HFF-Myc (cell line): ENCODE measurements around the gene CCNDBP1.

ENCODE experiments used
- DNase-seq: peaks from one replicate; pipeline ENCODE4 v3.0.0-alpha.2; 2011; ENCODE audit warnings: low read depth; ENCODE audit errors: extremely low read depth
- H3K4me3 ChIP-seq: replicated peaks from 2 replicates; pipeline ENCODE4 v1.5.1; 2011; ENCODE audit warnings: low read depth, mild to moderate bottlenecking, control low read depth, low read length
- TF ChIP-seq, protein P1 (sequence below): IDR thresholded peaks from 2 replicates; pipeline ENCODE4 v1.5.1; 2012; ENCODE audit warnings: mild to moderate bottlenecking, low read depth, low read length, control low read depth; ENCODE audit errors: missing control alignments

CCNDBP1 gene

GRCh38 chr15:43238671-43239131 lies 53.5 kb downstream of the CCNDBP1 start:
- TF ChIP-seq, protein P1, sequence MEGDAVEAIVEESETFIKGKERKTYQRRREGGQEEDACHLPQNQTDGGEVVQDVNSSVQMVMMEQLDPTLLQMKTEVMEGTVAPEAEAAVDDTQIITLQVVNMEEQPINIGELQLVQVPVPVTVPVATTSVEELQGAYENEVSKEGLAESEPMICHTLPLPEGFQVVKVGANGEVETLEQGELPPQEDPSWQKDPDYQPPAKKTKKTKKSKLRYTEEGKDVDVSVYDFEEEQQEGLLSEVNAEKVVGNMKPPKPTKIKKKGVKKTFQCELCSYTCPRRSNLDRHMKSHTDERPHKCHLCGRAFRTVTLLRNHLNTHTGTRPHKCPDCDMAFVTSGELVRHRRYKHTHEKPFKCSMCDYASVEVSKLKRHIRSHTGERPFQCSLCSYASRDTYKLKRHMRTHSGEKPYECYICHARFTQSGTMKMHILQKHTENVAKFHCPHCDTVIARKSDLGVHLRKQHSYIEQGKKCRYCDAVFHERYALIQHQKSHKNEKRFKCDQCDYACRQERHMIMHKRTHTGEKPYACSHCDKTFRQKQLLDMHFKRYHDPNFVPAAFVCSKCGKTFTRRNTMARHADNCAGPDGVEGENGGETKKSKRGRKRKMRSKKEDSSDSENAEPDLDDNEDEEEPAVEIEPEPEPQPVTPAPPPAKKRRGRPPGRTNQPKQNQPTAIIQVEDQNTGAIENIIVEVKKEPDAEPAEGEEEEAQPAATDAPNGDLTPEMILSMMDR, result no peak
- no peak for DNase-seq

GRCh38 chr15:43239732-43240491 lies 54.7 kb downstream of the CCNDBP1 start:
- no peak overlapping the region for H3K4me3 ChIP-seq
- TF ChIP-seq, protein P1, result no peak
- no peak for DNase-seq

More at GRCh38 chr15:43238671-43239131, 53.5 kb downstream of the CCNDBP1 start:
- H3K4me3 ChIP-seq, result no peak overlapping the region

- TF ChIP-seq, protein P1, result no peak
These were observed 55.9 kb downstream of the CCNDBP1 start for GRCh38 chr15:43241100-43241499.

DNA sequence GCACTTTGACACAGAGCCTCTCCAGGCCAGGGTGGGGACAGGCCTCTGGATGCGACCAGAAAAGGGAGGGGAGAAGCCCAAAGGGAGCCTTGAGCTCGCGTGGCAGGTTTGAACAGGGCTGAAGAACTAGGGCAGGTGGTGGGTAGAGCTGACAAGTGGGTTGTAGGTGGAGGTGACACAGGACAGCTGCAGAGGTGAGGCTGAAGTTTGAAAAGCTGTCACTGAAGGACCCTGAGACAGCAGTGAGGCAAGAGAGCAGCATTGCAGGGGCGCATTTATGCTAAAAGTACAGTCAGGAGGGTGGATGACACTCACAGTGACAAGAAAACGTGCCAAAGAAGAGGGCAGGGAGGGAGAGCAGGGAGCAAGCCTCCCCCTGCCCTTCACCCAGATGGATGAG lies 57.4 kb downstream of the CCNDBP1 start:
- no peak overlapping the region for H3K4me3 ChIP-seq
- TF ChIP-seq, protein P1, result no peak
- no peak for DNase-seq

More at GRCh38 chr15:43241100-43241499, 55.9 kb downstream of the CCNDBP1 start:
- no peak overlapping the region for H3K4me3 ChIP-seq
- no peak for DNase-seq

GRCh38 chr15:43243020-43243645 lies 57.9 kb downstream of the CCNDBP1 start:
- no peak overlapping the region for H3K4me3 ChIP-seq
- DNase-seq, result no peak
- TF ChIP-seq, protein P1, result no peak

- TF ChIP-seq, protein P1, result no peak
- no peak overlapping the region for H3K4me3 ChIP-seq
- no peak for DNase-seq
These were observed 58.9 kb downstream of the CCNDBP1 start for GRCh38 chr15:43244092-43244491.
